Vagina (tissue), 2 donors: ENCODE measurements around the gene EPO.

Experiments
- POLR2A ChIP-seq, 2 donors: fragments of 450-650 bp; IDR thresholded peaks; one replicate each; pipeline ENCODE4 v1.6.1; 2017; ENCODE audit warnings: antibody characterized with exemption in 2 of 2, mild to moderate bottlenecking in 2 of 2, moderate library complexity in 2 of 2
- TF ChIP-seq, protein P1 (sequence below), 3 experiments: fragments of 450-650 bp in 2 of 3; fragments of 200-600 bp in 1 of 3; sonication (generic) in 1 of 3; IDR thresholded peaks; one replicate each; pipeline ENCODE4 v1.5.1; 2017 to 2019; ENCODE audit warnings: antibody characterized with exemption in 3 of 3, mild to moderate bottlenecking in 2 of 3, moderate library complexity in 2 of 3

DNA sequence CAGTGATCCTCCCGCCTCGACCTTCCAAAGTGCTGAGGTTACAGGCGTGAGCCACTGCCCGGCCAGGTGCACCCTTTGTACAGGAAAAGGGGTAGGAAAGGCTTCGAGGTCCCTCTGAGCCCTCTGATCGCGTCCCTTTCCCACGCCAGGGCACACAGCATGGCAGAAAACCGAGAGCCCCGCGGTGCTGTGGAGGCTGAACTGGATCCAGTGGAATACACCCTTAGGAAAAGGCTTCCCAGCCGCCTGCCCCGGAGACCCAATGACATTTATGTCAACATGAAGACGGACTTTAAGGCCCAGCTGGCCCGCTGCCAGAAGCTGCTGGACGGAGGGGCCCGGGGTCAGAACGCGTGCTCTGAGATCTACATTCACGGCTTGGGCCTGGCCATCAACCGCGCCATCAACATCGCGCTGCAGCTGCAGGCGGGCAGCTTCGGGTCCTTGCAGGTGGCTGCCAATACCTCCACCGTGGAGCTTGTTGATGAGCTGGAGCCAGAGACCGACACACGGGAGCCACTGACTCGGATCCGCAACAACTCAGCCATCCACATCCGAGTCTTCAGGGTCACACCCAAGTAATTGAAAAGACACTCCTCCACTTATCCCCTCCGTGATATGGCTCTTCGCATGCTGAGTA lies 13.5 kb upstream of the EPO start:
- TF ChIP-seq POLR2A (IDR thresholded peaks at IDR 0.05) = no peak
- TF ChIP-seq, protein P1, sequence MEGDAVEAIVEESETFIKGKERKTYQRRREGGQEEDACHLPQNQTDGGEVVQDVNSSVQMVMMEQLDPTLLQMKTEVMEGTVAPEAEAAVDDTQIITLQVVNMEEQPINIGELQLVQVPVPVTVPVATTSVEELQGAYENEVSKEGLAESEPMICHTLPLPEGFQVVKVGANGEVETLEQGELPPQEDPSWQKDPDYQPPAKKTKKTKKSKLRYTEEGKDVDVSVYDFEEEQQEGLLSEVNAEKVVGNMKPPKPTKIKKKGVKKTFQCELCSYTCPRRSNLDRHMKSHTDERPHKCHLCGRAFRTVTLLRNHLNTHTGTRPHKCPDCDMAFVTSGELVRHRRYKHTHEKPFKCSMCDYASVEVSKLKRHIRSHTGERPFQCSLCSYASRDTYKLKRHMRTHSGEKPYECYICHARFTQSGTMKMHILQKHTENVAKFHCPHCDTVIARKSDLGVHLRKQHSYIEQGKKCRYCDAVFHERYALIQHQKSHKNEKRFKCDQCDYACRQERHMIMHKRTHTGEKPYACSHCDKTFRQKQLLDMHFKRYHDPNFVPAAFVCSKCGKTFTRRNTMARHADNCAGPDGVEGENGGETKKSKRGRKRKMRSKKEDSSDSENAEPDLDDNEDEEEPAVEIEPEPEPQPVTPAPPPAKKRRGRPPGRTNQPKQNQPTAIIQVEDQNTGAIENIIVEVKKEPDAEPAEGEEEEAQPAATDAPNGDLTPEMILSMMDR (IDR thresholded peaks at IDR 0.05) = no peak
